WTC11 (cell line): ENCODE data around the gene C16orf90. TPM values are rescaled to one million over a fixed set of nuclear protein-coding genes. Genes with fewer than 3 reads are reported as not detected.

ENCODE experiments used
- ATAC-seq: fragments of 200-7000 bp; cut with Tn5 transposase; 2 replicates; pipeline ENCODE4 v1.10.0; 2021; ENCODE audit warnings: mild to moderate bottlenecking, moderate library complexity
- CTCF ChIA-PET: fragments of 300-600 bp; sonication (Branson Sonifier 250); formaldehyde crosslinking; loops from one replicate; lab custom pipeline; 2021; ENCODE audit warnings: antibody characterized with exemption; lab: Charles Lee
- POLR2A ChIA-PET: fragments of 350-600 bp; sonication (Branson Sonifier 250); formaldehyde crosslinking; loops from one replicate; lab custom pipeline; 2021; ENCODE audit warnings: antibody characterized with exemption; lab: Charles Lee
- DNase-seq: peaks from one replicate; pipeline ENCODE4 v3.0.0; 2021; ENCODE audit warnings: low spot score
- H3K27ac Mint-ChIP-seq: 2 replicates; pipeline ENCODE4 v1.8.0; 2021; ENCODE audit warnings: mixed read lengths
- H3K27me3 Mint-ChIP-seq: 2 replicates; pipeline ENCODE4 v1.8.0; 2021; ENCODE audit warnings: low read depth, mild to moderate bottlenecking, moderate library complexity, mixed read lengths
- H3K36me3 Mint-ChIP-seq: 2 replicates; pipeline ENCODE4 v1.8.0; 2021; ENCODE audit warnings: mixed read lengths
- H3K4me1 Mint-ChIP-seq: 2 replicates; pipeline ENCODE4 v1.8.0; 2022; ENCODE audit warnings: mixed read lengths
- H3K4me3 Mint-ChIP-seq: 2 replicates; pipeline ENCODE4 v1.8.0; 2021; ENCODE audit warnings: mild to moderate bottlenecking, moderate library complexity, mixed read lengths
- H3K9me3 Mint-ChIP-seq: 2 replicates; pipeline ENCODE4 v1.8.0; 2021; ENCODE audit warnings: mixed read lengths
- FOXK1 ChIP-seq: sonication (generic); formaldehyde crosslinking; IDR thresholded peaks from 2 replicates; pipeline ENCODE4 v1.8.0; 2022; ENCODE audit warnings: mild to moderate bottlenecking, moderate library complexity, missing genetic modification reagents
- FOXP1 ChIP-seq: sonication (generic); formaldehyde crosslinking; IDR thresholded peaks from 2 replicates; pipeline ENCODE4 v1.8.0; 2022; ENCODE audit warnings: missing genetic modification reagents, mild to moderate bottlenecking, moderate library complexity, borderline replicate concordance
- IRF1 ChIP-seq: sonication (generic); formaldehyde crosslinking; IDR thresholded peaks from 2 replicates; pipeline ENCODE4 v1.8.0; 2023; ENCODE audit warnings: missing genetic modification reagents
- NFE2L1 ChIP-seq: sonication (generic); formaldehyde crosslinking; IDR thresholded peaks from 2 replicates; pipeline ENCODE4 v1.8.1; 2023; ENCODE audit warnings: missing genetic modification reagents
- SMAD4 ChIP-seq: sonication (generic); formaldehyde crosslinking; IDR thresholded peaks from 2 replicates; pipeline ENCODE4 v1.8.0; 2022; ENCODE audit warnings: mild to moderate bottlenecking, missing genetic modification reagents
- TP53 ChIP-seq: sonication (generic); formaldehyde crosslinking; IDR thresholded peaks from 2 replicates; pipeline ENCODE4 v1.8.1; 2023; ENCODE audit warnings: mild to moderate bottlenecking, missing genetic modification reagents
- ZNF671 ChIP-seq: fragments of 250-450 bp; sonication (Bioruptor Pico); IDR thresholded peaks from 2 replicates; pipeline ENCODE4 v1.8.0; 2021; ENCODE audit warnings: mild to moderate bottlenecking
- total RNA-seq: library from RNA; stranded (reverse); gene quantifications from 3 replicates; pipeline ENCODE4 v1.2.3, GENCODE V29; 2021
- TF ChIP-seq, protein P1 (sequence below): sonication (generic); formaldehyde crosslinking; IDR thresholded peaks from 2 replicates; pipeline ENCODE4 v1.8.0; 2023; ENCODE audit warnings: missing genetic modification reagents, mild to moderate bottlenecking, borderline replicate concordance
- TF ChIP-seq, protein P2 (sequence below): sonication (generic); formaldehyde crosslinking; IDR thresholded peaks from 2 replicates; pipeline ENCODE4 v1.8.0; 2022; ENCODE audit warnings: mild to moderate bottlenecking, missing genetic modification reagents
- TF ChIP-seq, protein P3 (sequence below): fragments of 250-450 bp; sonication (Bioruptor Pico); conservative IDR thresholded peaks from 2 replicates; pipeline ENCODE4 v1.9.0; 2021; ENCODE audit warnings: mild to moderate bottlenecking

C16orf90 gene
- total RNA-seq, 1 experiment from 2014 or later, result not detected

DNA sequence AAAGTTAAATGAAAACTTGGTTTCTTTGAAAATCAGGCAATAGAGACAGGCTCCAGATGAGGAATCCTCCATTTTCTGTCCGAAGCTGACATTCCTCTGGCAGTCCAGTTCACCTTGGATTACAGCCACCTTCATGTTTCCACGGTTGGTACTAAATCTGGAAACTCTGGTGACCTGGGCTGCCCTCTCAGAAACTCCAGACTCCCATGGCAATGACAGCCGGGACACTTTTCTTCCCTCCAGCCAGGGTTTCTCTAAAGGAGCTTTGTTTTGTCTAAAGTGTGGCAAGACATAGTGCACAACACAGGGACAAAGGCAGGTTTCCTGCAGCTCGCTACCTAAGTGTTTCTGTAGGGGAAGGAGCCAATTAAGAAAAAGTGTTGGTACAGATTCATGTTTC lies 41.6 kb upstream of the C16orf90 start (continued):
- TF ChIP-seq, protein P1, sequence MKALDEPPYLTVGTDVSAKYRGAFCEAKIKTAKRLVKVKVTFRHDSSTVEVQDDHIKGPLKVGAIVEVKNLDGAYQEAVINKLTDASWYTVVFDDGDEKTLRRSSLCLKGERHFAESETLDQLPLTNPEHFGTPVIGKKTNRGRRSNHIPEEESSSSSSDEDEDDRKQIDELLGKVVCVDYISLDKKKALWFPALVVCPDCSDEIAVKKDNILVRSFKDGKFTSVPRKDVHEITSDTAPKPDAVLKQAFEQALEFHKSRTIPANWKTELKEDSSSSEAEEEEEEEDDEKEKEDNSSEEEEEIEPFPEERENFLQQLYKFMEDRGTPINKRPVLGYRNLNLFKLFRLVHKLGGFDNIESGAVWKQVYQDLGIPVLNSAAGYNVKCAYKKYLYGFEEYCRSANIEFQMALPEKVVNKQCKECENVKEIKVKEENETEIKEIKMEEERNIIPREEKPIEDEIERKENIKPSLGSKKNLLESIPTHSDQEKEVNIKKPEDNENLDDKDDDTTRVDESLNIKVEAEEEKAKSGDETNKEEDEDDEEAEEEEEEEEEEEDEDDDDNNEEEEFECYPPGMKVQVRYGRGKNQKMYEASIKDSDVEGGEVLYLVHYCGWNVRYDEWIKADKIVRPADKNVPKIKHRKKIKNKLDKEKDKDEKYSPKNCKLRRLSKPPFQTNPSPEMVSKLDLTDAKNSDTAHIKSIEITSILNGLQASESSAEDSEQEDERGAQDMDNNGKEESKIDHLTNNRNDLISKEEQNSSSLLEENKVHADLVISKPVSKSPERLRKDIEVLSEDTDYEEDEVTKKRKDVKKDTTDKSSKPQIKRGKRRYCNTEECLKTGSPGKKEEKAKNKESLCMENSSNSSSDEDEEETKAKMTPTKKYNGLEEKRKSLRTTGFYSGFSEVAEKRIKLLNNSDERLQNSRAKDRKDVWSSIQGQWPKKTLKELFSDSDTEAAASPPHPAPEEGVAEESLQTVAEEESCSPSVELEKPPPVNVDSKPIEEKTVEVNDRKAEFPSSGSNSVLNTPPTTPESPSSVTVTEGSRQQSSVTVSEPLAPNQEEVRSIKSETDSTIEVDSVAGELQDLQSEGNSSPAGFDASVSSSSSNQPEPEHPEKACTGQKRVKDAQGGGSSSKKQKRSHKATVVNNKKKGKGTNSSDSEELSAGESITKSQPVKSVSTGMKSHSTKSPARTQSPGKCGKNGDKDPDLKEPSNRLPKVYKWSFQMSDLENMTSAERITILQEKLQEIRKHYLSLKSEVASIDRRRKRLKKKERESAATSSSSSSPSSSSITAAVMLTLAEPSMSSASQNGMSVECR (CRISPR knock-in tag), result no peak
- TF ChIP-seq TP53 (CRISPR knock-in tag), result no peak

- Mint-ChIP-seq H3K4me1 (no peaks in the 10 kb centered on the region), H3K9me3 (no peaks in the 10 kb centered on the region)
- DNase-seq, result no peak
- ATAC-seq, result no peak
- no peak for TF ChIP-seq NFE2L1 (CRISPR knock-in tag)
- TF ChIP-seq FOXP1 (CRISPR knock-in tag), result no peak
- TF ChIP-seq, protein P1 (CRISPR knock-in tag), result no peak
- TF ChIP-seq, protein P2, sequence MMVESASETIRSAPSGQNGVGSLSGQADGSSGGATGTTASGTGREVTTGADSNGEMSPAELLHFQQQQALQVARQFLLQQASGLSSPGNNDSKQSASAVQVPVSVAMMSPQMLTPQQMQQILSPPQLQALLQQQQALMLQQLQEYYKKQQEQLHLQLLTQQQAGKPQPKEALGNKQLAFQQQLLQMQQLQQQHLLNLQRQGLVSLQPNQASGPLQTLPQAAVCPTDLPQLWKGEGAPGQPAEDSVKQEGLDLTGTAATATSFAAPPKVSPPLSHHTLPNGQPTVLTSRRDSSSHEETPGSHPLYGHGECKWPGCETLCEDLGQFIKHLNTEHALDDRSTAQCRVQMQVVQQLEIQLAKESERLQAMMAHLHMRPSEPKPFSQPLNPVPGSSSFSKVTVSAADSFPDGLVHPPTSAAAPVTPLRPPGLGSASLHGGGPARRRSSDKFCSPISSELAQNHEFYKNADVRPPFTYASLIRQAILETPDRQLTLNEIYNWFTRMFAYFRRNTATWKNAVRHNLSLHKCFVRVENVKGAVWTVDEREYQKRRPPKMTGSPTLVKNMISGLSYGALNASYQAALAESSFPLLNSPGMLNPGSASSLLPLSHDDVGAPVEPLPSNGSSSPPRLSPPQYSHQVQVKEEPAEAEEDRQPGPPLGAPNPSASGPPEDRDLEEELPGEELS (CRISPR knock-in tag), result no peak
- TF ChIP-seq IRF1 (CRISPR knock-in tag), result no peak
- TF ChIP-seq SMAD4 (CRISPR knock-in tag), result no peak
- TF ChIP-seq, protein P3, sequence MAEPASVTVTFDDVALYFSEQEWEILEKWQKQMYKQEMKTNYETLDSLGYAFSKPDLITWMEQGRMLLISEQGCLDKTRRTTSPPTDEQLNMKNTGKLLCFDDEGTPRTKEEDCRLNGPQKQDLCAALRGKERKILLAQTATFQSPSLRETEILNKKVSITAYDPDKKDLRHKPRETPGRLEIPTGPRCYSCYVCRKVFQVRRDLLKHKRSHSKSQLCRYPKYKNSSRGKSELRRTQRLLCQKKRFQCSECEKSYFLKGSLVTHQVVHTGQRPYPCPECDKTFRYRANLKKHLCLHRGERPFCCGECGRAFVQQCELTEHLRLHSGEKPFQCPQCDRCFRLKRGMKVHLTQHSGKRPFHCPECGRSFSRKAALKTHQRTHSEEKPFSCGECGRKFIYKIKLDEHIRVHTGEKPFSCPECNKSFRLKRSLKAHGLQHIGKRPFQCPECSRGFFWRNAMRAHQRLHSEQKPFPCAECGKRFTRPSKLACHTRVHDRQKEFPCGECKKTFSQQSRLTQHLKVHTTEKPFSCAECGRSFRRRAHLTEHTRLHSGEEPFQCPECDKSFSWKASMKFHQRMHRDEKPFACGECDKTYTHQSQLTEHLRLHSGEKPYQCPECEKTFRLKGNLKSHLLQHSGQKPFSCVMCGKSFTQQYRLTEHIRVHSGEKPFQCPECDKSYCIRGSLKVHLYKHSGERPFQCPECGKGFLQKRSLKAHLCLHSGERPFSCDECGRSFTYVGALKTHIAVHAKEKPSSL (CRISPR knock-in tag), result no peak
- no peak for TF ChIP-seq ZNF671 (CRISPR knock-in tag)
- no peak for TF ChIP-seq FOXK1
- TF ChIP-seq, all 79 proteins: peak for 0
- CTCF ChIA-PET, result interaction anchor here (0.9 kb wide), 1 partner anchor 9 kb away, joined by 3 read pairs; no protein-coding TSS in a partner anchor
- no peaks in the 10 kb centered on the region for H3K27me3 Mint-ChIP-seq
- H3K27ac Mint-ChIP-seq, result no peak overlapping the region
- peaks cover 24% of the 10 kb centered on the region for H3K36me3 Mint-ChIP-seq
- POLR2A ChIA-PET, result no interaction called here
- H3K4me3 Mint-ChIP-seq, result no peak overlapping the region
Measured at GRCh38 chr16:3536271-3536731, 41.0 kb upstream of the C16orf90 start.
